Measurements from ENCODE around the gene GPRIN3.

GPRIN3 gene

GRCh38 chr4:89353514-89353913, 45.9 kb upstream of the GPRIN3 start (continued):
- no peak for TF ChIP-seq ZNF18 (tag by site-specific recombination; IDR thresholded peaks at IDR 0.05)
- TF ChIP-seq ZNF112 (tag by site-specific recombination; IDR thresholded peaks at IDR 0.05), result no peak
- TF ChIP-seq ZFP69B (tag by site-specific recombination; IDR thresholded peaks at IDR 0.05), result no peak
- TF ChIP-seq ZNF704 (tag by site-specific recombination; IDR thresholded peaks at IDR 0.05), result no peak
- no peak for TF ChIP-seq HIC1 (tag by site-specific recombination; IDR thresholded peaks at IDR 0.05)
- TF ChIP-seq SP2 (tag by site-specific recombination; IDR thresholded peaks at IDR 0.05), result no peak
- TF ChIP-seq PBX3 (CRISPR knock-in tag; IDR thresholded peaks at IDR 0.05), result no peak
- TF ChIP-seq SP7 (tag by site-specific recombination; IDR thresholded peaks at IDR 0.05), result no peak
- no peak for TF ChIP-seq ZNF76 (tag by site-specific recombination; IDR thresholded peaks at IDR 0.05; ENCODE audit: borderline replicate concordance, low read depth)
- TF ChIP-seq ZNF155 (tag by site-specific recombination; IDR thresholded peaks at IDR 0.05), result no peak
- no peak for TF ChIP-seq ZBTB48 (tag by site-specific recombination; IDR thresholded peaks at IDR 0.05)
- no peak for TF ChIP-seq CTCF (tag by site-specific recombination; IDR thresholded peaks at IDR 0.05)
- TF ChIP-seq ZNF792 (tag by site-specific recombination; IDR thresholded peaks at IDR 0.05), result no peak
- no peak for TF ChIP-seq ZNF654 (tag by site-specific recombination; IDR thresholded peaks at IDR 0.05; ENCODE audit: low read depth)

GRCh38 chr4:89352541-89352940, 44.9 kb upstream of the GPRIN3 start:
- CTCF ChIA-PET, result no interaction called here
- peaks cover 10% of the 10 kb centered on the region; the same call in 1 of the 2 replicates for H3K4me1 ChIP-seq (ENCODE audit: control insufficient read depth, insufficient read depth, low read length)
- H3K36me3 ChIP-seq (ENCODE audit: control insufficient read depth in 2 of 2, insufficient read depth in 1 of 2, low read length in 2 of 2), result no peaks in the 10 kb centered on the region
- H3K4me3 ChIP-seq (ENCODE audit: low read depth, low read length), result no peak overlapping the region
- POLR2A ChIA-PET, result no interaction called here
- H3K9me3 ChIP-seq (ENCODE audit: control insufficient read depth, insufficient read depth, low read depth, low read length), result no peaks in the 10 kb centered on the region
- H3K27ac ChIP-seq (ENCODE audit: extremely low read depth, low read depth, low read length), result no peak overlapping the region
- TF ChIP-seq ZFP37 (tag by site-specific recombination; IDR thresholded peaks at IDR 0.05), result no peak
- TF ChIP-seq SP7 (tag by site-specific recombination; IDR thresholded peaks at IDR 0.05), result no peak
- TF ChIP-seq ZNF488 (tag by site-specific recombination; IDR thresholded peaks at IDR 0.05), result no peak
- no peak for TF ChIP-seq MZF1 (tag by site-specific recombination; IDR thresholded peaks at IDR 0.05; ENCODE audit: borderline replicate concordance)
- TF ChIP-seq ZNF169 (tag by site-specific recombination; IDR thresholded peaks at IDR 0.05), result no peak
- TF ChIP-seq ZNF335 (tag by site-specific recombination; conservative IDR thresholded peaks at IDR 0.05), result no peak
- TF ChIP-seq ZNF692 (tag by site-specific recombination; IDR thresholded peaks at IDR 0.05), result no peak
- TF ChIP-seq PRDM6 (tag by site-specific recombination; IDR thresholded peaks at IDR 0.05), result no peak
- TF ChIP-seq ZBTB10 (tag by site-specific recombination; IDR thresholded peaks at IDR 0.05), result no peak
- TF ChIP-seq RBAK (tag by site-specific recombination; IDR thresholded peaks at IDR 0.05), result no peak

Measured in HEK293 (cell line).